Ishikawa (cell line): ENCODE results near the gene HS2ST1.

Source experiments
- CREB1 ChIP-seq: IDR thresholded peaks from 2 replicates; pipeline ENCODE4 v1.6.1; 2012; ENCODE audit warnings: low read depth
- EGR1 ChIP-seq: IDR thresholded peaks from 2 replicates; pipeline ENCODE4 v1.6.1; 2012
- RAD21 ChIP-seq: IDR thresholded peaks from 2 replicates; pipeline ENCODE4 v1.6.1; 2012; ENCODE audit warnings: low read depth
- YY1 ChIP-seq: IDR thresholded peaks from 2 replicates; pipeline ENCODE4 v1.6.1; 2012; ENCODE audit warnings: low read depth

DNA sequence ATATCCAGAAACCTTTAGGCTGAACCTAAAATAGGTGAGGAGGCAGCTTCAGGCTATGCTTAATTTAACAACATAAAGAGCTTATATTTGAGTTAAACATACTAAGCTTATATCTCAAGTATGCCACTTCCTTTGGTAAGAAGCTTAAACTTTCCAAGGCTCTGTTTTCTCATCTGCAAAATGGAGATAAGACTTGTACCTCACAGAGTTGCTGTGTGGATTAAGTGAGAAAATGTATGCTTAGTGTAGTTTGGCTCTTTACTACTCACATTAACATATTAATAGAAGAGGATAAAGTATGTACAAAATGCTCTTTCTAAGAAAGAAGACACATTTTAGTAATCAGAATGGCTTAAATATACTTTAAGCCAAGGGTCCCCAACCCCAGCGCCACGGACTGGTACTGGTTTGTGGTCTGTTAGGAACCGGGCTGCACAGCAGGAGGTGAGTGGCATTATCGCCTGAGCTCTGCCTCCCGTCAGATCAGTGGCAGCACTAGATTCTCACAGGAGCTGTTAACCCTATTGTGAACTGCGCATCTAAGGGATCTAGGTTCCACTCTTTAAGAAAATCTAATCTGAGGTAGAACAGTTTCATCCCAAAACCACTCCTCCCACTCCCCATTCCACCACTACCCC, 77.2 kb downstream of the HS2ST1 start:
- TF ChIP-seq YY1 (no peak), EGR1 (no peak), CREB1 (no peak), RAD21 (no peak)
